Measurements from ENCODE around the gene LCP1.

LCP1 gene

DNA sequence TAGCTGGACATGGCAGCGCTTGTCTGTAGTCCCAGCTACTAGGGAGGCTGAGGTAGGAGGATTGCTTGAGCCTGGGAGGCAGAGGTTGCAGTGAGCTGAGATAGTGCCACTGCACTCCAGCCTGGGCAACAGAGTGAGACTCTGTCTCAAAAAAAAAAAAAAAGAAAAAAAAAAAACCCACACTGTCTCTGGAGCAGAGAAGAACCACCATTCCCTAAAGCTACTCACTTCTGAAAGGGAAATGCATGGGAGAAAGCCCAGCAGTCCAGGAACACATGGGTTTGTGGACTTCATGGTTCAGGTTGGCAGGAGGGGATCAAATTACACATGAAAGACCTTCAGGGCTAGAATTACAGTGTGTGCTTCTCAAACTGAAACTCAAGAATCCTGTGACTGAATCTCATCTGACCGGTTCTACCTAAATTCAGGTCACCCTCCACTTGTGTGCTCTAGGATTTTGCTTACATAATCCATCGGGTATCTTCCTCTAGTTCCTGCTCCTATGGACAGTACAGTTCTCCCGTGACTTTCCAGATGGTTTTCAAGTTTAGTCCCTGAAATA, 46.9 kb downstream of the LCP1 start:
- TF ChIP-seq POLR2AphosphoS5 (IDR thresholded peaks at IDR 0.05; ENCODE audit: low read depth): no peak
- no peak for TF ChIP-seq REST (IDR thresholded peaks at IDR 0.05; ENCODE audit: insufficient replicate concordance, low read depth)
- TF ChIP-seq SPI1 (IDR thresholded peaks at IDR 0.05; ENCODE audit: borderline replicate concordance, low read depth): no peak
- Histone ChIP-seq H3K27me3 (ENCODE audit: insufficient read depth, poor library complexity, severe bottlenecking) (no peaks in the 10 kb centered on the region), H3K27ac (replicated peaks) (no peak overlapping the region), H3K4me3 (replicated peaks; ENCODE audit: insufficient read depth, low read length) (no peak overlapping the region)
- DNase-seq (ENCODE audit: low read depth in 1 of 2, low spot score in 1 of 2): no peak

GRCh38 chr13:46134494-46134893, 47.5 kb downstream of the LCP1 start:
- no peak overlapping the region for H3K4me3 ChIP-seq (replicated peaks; ENCODE audit: insufficient read depth, low read length)
- no peak overlapping the region for H3K27ac ChIP-seq (replicated peaks)
- H3K27me3 ChIP-seq (ENCODE audit: insufficient read depth, poor library complexity, severe bottlenecking): no peaks in the 10 kb centered on the region
- no peak for TF ChIP-seq CTCF (IDR thresholded peaks at IDR 0.05; ENCODE audit: insufficient read depth, low read length)
- no peak for TF ChIP-seq REST (IDR thresholded peaks at IDR 0.05; ENCODE audit: insufficient replicate concordance, low read depth)
- no peak for TF ChIP-seq SPI1 (IDR thresholded peaks at IDR 0.05; ENCODE audit: borderline replicate concordance, low read depth)
- no peak for TF ChIP-seq POLR2AphosphoS5 (IDR thresholded peaks at IDR 0.05; ENCODE audit: low read depth)
- no peak for TF ChIP-seq GABPA (IDR thresholded peaks at IDR 0.05; ENCODE audit: low read depth)
- DNase-seq (ENCODE audit: low read depth in 1 of 2, low spot score in 1 of 2): no peak

GRCh38 chr13:46132109-46132508, 49.9 kb downstream of the LCP1 start:
- no peak overlapping the region for H3K4me3 ChIP-seq (replicated peaks; ENCODE audit: insufficient read depth, low read length)
- H3K27me3 ChIP-seq (ENCODE audit: insufficient read depth, poor library complexity, severe bottlenecking): no peaks in the 10 kb centered on the region
- TF ChIP-seq POLR2AphosphoS5 (IDR thresholded peaks at IDR 0.05; ENCODE audit: low read depth) (no peak), REST (IDR thresholded peaks at IDR 0.05; ENCODE audit: insufficient replicate concordance, low read depth) (no peak), SPI1 (IDR thresholded peaks at IDR 0.05; ENCODE audit: borderline replicate concordance, low read depth) (no peak), GABPA (IDR thresholded peaks at IDR 0.05; ENCODE audit: low read depth) (no peak), CTCF (IDR thresholded peaks at IDR 0.05; ENCODE audit: insufficient read depth, low read length) (no peak)
- no peak for DNase-seq (ENCODE audit: low read depth in 1 of 2, low spot score in 1 of 2)
- H3K27ac ChIP-seq (replicated peaks): no peak overlapping the region

Measured in HL-60 (cell line).